Kidney epithelial cell (primary cell): ENCODE data around the gene DENND1A. TPM values are rescaled to one million over a fixed set of nuclear protein-coding genes. Genes with fewer than 3 reads are reported as not detected.

Experiments
- DNase-seq: peaks from one replicate; pipeline ENCODE4 v3.0.0-alpha.2; 2010; ENCODE audit warnings: low read depth
- H3K27me3 ChIP-seq: 2 replicates; pipeline ENCODE4 v1.6.0; 2011; ENCODE audit warnings: low read length; ENCODE audit not compliant: control insufficient read depth, insufficient read depth
- H3K36me3 ChIP-seq: 2 replicates; pipeline ENCODE4 v1.5.1; 2011; ENCODE audit warnings: low read length; ENCODE audit not compliant: control insufficient read depth, insufficient read depth
- H3K4me3 ChIP-seq: 2 replicates; pipeline ENCODE4 v1.5.1; 2011; ENCODE audit warnings: low read depth, mild to moderate bottlenecking, control low read depth, low read length
- CTCF ChIP-seq: IDR thresholded peaks from 2 replicates; pipeline ENCODE4 v1.5.1; 2011; ENCODE audit warnings: mild to moderate bottlenecking, moderate library complexity, low read length, control low read depth, inconsistent platforms; ENCODE audit not compliant: insufficient read depth, poor library complexity, severe bottlenecking
- total RNA-seq: library from RNA; depleted of rRNA; stranded (reverse); fragments of >200 nt; gene quantifications from 2 replicates; pipeline ENCODE4 v1.2.3, GENCODE V29; 2015

DENND1A gene
- total RNA-seq, 1 donor from 2014 or later = 14.5 TPM

DNA sequence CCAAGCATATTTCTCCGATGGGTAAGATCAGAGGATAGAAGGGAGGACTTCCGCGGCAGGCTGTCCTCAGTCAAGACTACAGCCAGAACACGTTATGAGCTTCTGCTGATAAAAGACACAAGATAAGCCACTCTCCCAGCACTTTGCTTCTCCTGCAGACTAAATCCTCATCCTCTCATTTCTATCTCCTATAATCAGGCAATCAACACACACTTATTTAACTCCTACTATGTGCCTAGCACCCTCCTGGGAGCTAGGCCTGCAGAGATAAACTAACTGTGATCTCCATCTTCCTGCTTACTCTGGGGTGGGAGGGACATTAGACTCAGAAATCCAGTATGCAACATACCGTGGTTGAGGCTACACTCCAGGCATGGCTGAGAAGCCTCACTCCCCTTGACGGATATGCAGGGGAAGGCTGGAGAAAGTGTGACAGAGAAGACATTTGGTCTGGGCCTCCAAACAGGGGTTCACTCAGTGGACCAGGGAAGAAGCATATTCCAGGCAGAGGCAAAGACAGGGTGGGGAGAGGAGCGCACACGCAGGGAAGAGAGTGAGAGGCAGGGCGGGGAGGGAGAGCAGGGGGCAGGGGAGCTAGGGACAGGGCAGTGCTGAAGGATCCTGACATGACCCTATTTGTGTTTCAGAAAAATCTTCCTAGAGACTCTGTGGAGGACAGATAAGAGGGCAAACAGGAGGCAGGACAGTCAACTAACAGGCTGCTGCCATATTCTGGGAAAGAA is 274.1 kb downstream of the DENND1A start:
- Histone ChIP-seq H3K36me3 (no peaks in the 10 kb centered on the region), H3K4me3 (no peak overlapping the region)
- TF ChIP-seq CTCF = no peak

GRCh38 chr9:123654994-123655637 is 274.8 kb downstream of the DENND1A start:
- TF ChIP-seq CTCF = no peak
- no peak overlapping the region for H3K4me3 ChIP-seq
- no peak for DNase-seq
- H3K36me3 ChIP-seq = no peaks in the 10 kb centered on the region
- no peaks in the 10 kb centered on the region for H3K27me3 ChIP-seq

More for the DNA sequence above, 274.1 kb downstream of the DENND1A start:
- no peaks in the 10 kb centered on the region for H3K27me3 ChIP-seq
- DNase-seq = no peak

GRCh38 chr9:123654218-123654993 is 275.5 kb downstream of the DENND1A start:
- DNase-seq = no peak
- no peak for TF ChIP-seq CTCF
- Histone ChIP-seq H3K4me3 (no peak overlapping the region), H3K36me3 (no peaks in the 10 kb centered on the region), H3K27me3 (no peaks in the 10 kb centered on the region)

GRCh38 chr9:123652416-123652815 is 277.5 kb downstream of the DENND1A start:
- Histone ChIP-seq H3K27me3 (no peaks in the 10 kb centered on the region), H3K36me3 (no peaks in the 10 kb centered on the region), H3K4me3 (no peak overlapping the region)
- no peak for DNase-seq
- no peak for TF ChIP-seq CTCF

DNA sequence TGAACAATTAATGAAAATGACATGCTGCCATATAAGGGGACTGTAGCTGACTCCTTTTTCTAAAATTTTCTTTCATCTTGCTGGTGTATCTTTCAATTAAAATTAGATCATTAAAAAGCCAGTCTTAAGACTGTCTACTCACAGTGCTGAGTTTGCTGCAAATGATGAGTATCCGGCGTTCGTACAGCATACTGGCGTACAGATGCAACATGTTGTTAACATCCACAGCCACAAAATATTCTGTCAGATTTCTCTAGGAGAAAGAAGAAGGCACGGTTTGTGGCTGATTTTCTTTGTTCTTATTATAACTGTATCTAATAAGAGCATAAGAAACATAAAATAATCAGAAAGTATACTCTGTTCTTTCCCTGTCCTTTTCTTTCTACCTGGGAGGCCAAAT is 278.1 kb downstream of the DENND1A start:
- TF ChIP-seq CTCF = no peak
- Histone ChIP-seq H3K36me3 (no peaks in the 10 kb centered on the region), H3K4me3 (no peak overlapping the region), H3K27me3 (no peaks in the 10 kb centered on the region)
- DNase-seq = no peak
